Endodermal cell (in vitro differentiated cells): ENCODE data around the gene CPN2. TPM values are rescaled to one million over a fixed set of nuclear protein-coding genes. Genes with fewer than 3 reads are reported as not detected.
A peak's percentile ranks its signal among the peaks of the same experiment; 100 is the strongest.

ENCODE experiments used
- DNase-seq: peaks from one replicate; pipeline ENCODE4 v3.0.0-alpha.2; 2017
- H3K27ac ChIP-seq: 2 replicates; pipeline ENCODE4 v1.5.1; 2013; ENCODE audit warnings: mild to moderate bottlenecking, low read depth, low read length, moderate library complexity
- H3K27me3 ChIP-seq: 2 replicates; pipeline ENCODE4 v1.6.1; 2013; ENCODE audit warnings: mild to moderate bottlenecking, low read length, moderate library complexity; ENCODE audit not compliant: insufficient read depth, control insufficient read depth, poor library complexity, severe bottlenecking
- H3K36me3 ChIP-seq: 2 replicates; pipeline ENCODE4 v1.7.0; 2013; ENCODE audit warnings: mild to moderate bottlenecking, low read length, moderate library complexity; ENCODE audit not compliant: control insufficient read depth, insufficient read depth
- H3K4me1 ChIP-seq: one replicate; pipeline ENCODE4 v1.7.0; 2013; ENCODE audit warnings: low read length; ENCODE audit not compliant: control insufficient read depth, insufficient read depth
- H3K4me3 ChIP-seq: 2 replicates; pipeline ENCODE4 v1.5.1; 2013; ENCODE audit warnings: mild to moderate bottlenecking, low read length, moderate library complexity
- H3K9ac ChIP-seq: 2 replicates; pipeline ENCODE4 v1.6.1; 2013; ENCODE audit warnings: mild to moderate bottlenecking, low read length, moderate library complexity; ENCODE audit not compliant: poor library complexity, severe bottlenecking; ENCODE audit errors: extremely low read depth
- H3K9me3 ChIP-seq: 2 replicates; pipeline ENCODE4 v1.6.1; 2013; ENCODE audit warnings: mild to moderate bottlenecking, low read length, moderate library complexity; ENCODE audit not compliant: control insufficient read depth
- H3K27ac Mint-ChIP-seq: 2 replicates; pipeline ENCODE4 v1.8.0; 2020; ENCODE audit warnings: mixed read lengths
- H3K27me3 Mint-ChIP-seq: 2 replicates; pipeline ENCODE4 v1.8.0; 2021; ENCODE audit warnings: mild to moderate bottlenecking, mixed read lengths; ENCODE audit not compliant: insufficient read depth
- H3K36me3 Mint-ChIP-seq: 2 replicates; pipeline ENCODE4 v1.8.0; 2020; ENCODE audit warnings: low read depth, mixed read lengths
- H3K4me1 Mint-ChIP-seq: 2 replicates; pipeline ENCODE4 v1.8.0; 2020; ENCODE audit warnings: mixed read lengths
- H3K4me3 Mint-ChIP-seq: 2 replicates; pipeline ENCODE4 v1.8.0; 2020; ENCODE audit warnings: mild to moderate bottlenecking, moderate library complexity, mixed read lengths
- H3K9me3 Mint-ChIP-seq: 2 replicates; pipeline ENCODE4 v1.8.0; 2020; ENCODE audit warnings: mild to moderate bottlenecking, mixed read lengths
- WGBS, 2 experiments: methylation state at CpG; one replicate each; pipeline versions ENCODE4 v1.1.5 to v1.1.7; 2013; ENCODE audit warnings: missing lambda C conversion rate in 2 of 2, mixed read lengths in 1 of 2; ENCODE audit not compliant: insufficient coverage in 1 of 2, insufficient read length in 1 of 2; 5-methylcytosine and 5-hydroxymethylcytosine counted together
- total RNA-seq, 2 donors: library from RNA; stranded (reverse); fragmentation: NEBNext Ultra II Directional in 1 of 2; extraction: Animal tissue kit (Norgen Biotek cat#: 25700) in 1 of 2; gene quantifications; 2 replicates in 1 of 2; 3 replicates in 1 of 2; pipeline ENCODE4 v1.2.1, GENCODE V29; 2021
- TF ChIP-seq, protein P1 (sequence below): fragments of 200-600 bp; sonication (generic); conservative IDR thresholded peaks from 2 replicates; pipeline ENCODE4 v1.5.0; 2021; ENCODE audit warnings: antibody characterized with exemption, mild to moderate bottlenecking

Gene CPN2
- total RNA-seq, 2 donors from 2014 or later = 0.22 TPM; not detected in 1

DNA sequence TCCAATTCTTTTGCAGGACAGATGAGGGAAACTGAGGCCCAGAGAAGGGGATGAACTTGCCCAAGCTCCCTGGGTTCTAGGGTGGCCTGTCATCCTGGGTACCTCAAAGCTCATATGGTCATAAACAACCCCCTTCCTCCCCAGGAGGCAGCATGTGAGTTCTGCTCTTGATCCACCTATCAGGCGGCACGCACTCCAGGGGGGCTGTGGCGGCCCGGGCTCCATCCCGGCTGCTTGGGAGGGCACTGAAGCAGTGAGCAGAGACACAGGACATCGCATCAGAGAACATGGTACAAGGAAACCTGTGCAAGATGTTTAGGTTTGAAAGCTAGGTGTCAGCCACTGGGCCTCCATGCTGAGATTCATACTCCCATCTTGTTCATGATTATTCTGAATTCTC lies 34.2 kb downstream of the CPN2 start:
- peaks cover 37% of the 10 kb centered on the region for H3K9me3 Mint-ChIP-seq
- Histone ChIP-seq H3K9ac (no peak overlapping the region), H3K4me3 (no peak overlapping the region), H3K27me3 (peaks cover 23% of the 10 kb centered on the region), H3K4me1 (no peaks in the 10 kb centered on the region), H3K27ac (no peak overlapping the region), H3K9me3 (peaks cover 27% of the 10 kb centered on the region), H3K36me3 (no peaks in the 10 kb centered on the region)
- no peak for DNase-seq
- H3K36me3 Mint-ChIP-seq = peaks cover 10% of the 10 kb centered on the region
- H3K27me3 Mint-ChIP-seq = peaks cover 31% of the 10 kb centered on the region
- 87 to 100% methylated on average over 2 to 6 of the region's 6 CpGs for WGBS, 2 experiments
- H3K4me3 Mint-ChIP-seq = no peak overlapping the region
- TF ChIP-seq, protein P1, sequence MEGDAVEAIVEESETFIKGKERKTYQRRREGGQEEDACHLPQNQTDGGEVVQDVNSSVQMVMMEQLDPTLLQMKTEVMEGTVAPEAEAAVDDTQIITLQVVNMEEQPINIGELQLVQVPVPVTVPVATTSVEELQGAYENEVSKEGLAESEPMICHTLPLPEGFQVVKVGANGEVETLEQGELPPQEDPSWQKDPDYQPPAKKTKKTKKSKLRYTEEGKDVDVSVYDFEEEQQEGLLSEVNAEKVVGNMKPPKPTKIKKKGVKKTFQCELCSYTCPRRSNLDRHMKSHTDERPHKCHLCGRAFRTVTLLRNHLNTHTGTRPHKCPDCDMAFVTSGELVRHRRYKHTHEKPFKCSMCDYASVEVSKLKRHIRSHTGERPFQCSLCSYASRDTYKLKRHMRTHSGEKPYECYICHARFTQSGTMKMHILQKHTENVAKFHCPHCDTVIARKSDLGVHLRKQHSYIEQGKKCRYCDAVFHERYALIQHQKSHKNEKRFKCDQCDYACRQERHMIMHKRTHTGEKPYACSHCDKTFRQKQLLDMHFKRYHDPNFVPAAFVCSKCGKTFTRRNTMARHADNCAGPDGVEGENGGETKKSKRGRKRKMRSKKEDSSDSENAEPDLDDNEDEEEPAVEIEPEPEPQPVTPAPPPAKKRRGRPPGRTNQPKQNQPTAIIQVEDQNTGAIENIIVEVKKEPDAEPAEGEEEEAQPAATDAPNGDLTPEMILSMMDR = no peak
- no peak overlapping the region for H3K27ac Mint-ChIP-seq
- peaks cover 28% of the 10 kb centered on the region for H3K4me1 Mint-ChIP-seq

DNA sequence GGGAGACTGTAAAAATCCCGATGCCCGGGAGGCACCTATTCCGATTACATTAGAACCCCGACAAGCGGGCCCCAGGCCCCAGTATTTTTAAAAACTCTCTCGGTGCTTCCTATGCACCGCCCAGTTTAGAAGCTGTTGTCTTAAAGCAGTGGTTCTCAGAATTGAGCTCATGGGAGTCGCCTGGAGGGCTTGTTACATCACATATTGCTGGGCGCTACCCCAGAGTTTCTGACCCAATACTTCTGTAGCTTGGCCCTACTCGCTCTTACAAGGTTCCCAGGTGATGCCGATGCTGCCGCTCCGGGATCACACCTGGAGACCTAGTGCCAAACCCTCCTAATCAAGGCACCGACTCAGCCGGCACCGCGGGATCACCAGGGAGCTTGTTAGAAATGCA lies 35.2 kb downstream of the CPN2 start:
- peaks cover 31% of the 10 kb centered on the region for H3K27me3 Mint-ChIP-seq
- peaks cover 10% of the 10 kb centered on the region for H3K36me3 Mint-ChIP-seq

DNA sequence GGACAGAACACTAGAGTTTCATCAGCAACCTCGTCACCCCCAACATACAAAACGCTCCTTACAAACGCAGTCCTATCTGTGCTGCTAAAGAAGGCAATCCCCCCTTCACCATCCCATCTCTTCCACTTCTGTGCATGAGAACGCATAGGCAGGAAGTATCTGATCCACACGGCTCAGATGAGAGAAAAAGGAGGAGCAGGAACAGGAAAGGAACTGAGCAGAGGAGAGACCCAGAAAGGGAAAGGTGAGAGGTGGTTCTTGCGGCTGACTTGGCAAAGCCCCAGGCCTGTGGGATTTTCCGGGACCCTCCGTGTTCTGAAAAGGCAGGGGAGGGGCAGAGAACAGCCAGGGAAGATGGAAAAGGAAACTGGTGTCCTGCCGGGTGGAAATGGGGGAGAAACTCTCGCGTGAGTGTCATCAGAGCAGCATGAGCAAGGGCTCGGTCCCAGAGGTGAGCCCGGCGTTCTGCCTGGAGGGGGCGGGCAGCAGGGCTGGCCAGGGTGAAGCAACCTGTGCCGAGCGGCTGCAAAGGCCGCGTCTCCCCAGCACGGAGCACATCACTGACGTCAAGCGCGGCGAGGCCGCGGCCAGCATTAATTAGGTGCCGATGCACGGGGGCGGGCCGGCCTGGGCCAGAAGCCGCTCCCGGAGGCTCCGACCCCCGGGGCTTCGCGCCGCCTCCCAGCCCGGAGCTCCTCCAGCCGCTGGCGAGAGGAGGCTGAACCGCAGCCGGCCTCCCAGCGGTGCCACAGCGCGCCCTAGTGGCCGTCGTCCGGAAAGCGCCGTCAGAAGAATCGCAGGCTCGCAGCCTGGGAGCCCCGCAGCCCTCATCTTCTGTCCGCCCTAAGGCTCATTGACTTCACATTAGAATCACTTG lies 35.8 kb downstream of the CPN2 start:
- no peak overlapping the region for H3K27ac ChIP-seq
- Mint-ChIP-seq H3K4me1 (peaks cover 21% of the 10 kb centered on the region), H3K9me3 (peaks cover 30% of the 10 kb centered on the region), H3K4me3 (peak overlapping the region; percentile 49), H3K27ac (peak overlapping the region; percentile 79), H3K36me3 (peaks cover 10% of the 10 kb centered on the region), H3K27me3 (peaks cover 31% of the 10 kb centered on the region)
- peaks cover 27% of the 10 kb centered on the region for H3K9me3 ChIP-seq
- H3K27me3 ChIP-seq = peaks cover 23% of the 10 kb centered on the region
- H3K36me3 ChIP-seq = no peaks in the 10 kb centered on the region
- peak; percentile 97 for DNase-seq
- 9 to 10% methylated on average over 11 to 54 of the region's 54 CpGs for WGBS, 2 experiments
- TF ChIP-seq, protein P1 = peak; percentile 99
- no peaks in the 10 kb centered on the region for H3K4me1 ChIP-seq
- H3K4me3 ChIP-seq = peak overlapping the region; percentile 73
- no peak overlapping the region for H3K9ac ChIP-seq

More for the DNA sequence above, 35.2 kb downstream of the CPN2 start:
- Mint-ChIP-seq H3K4me1 (peaks cover 28% of the 10 kb centered on the region), H3K9me3 (peaks cover 37% of the 10 kb centered on the region), H3K27ac (no peak overlapping the region), H3K4me3 (peak overlapping the region; percentile 49)
- Histone ChIP-seq H3K9ac (no peak overlapping the region), H3K36me3 (no peaks in the 10 kb centered on the region), H3K27ac (no peak overlapping the region), H3K4me3 (peak overlapping the region; percentile 20), H3K9me3 (peaks cover 27% of the 10 kb centered on the region), H3K4me1 (no peaks in the 10 kb centered on the region), H3K27me3 (peaks cover 23% of the 10 kb centered on the region)
- TF ChIP-seq, protein P1 = no peak
- no peak for DNase-seq
- 31 to 39% methylated on average over 14 to 17 of the region's 17 CpGs for WGBS, 2 experiments
